PFSK-1 (cell line): ENCODE data around the gene SPRED1.

Experiments used
- FOXP2 ChIP-seq: optimal IDR thresholded peaks from 2 replicates; pipeline ENCODE3; 2011; ENCODE audit warnings: borderline replicate concordance, control low read depth, inconsistent platforms; ENCODE audit not compliant: insufficient read depth; ENCODE audit errors: extremely low read length, extremely low read depth
- POLR2AphosphoS5 ChIP-seq: IDR thresholded peaks from 2 replicates; pipeline ENCODE4 v1.6.1; 2012; ENCODE audit warnings: low read depth, mild to moderate bottlenecking, control low read depth, low read length, moderate library complexity
- REST ChIP-seq, 2 experiments: IDR thresholded peaks; 2 replicates each; pipeline versions ENCODE4 v1.6.1 to v1.8.0; 2011 to 2012; ENCODE audit warnings: low read depth in 2 of 2, low read length in 2 of 2, control low read depth in 1 of 2, inconsistent platforms in 1 of 2, mild to moderate bottlenecking in 1 of 2, moderate library complexity in 1 of 2; ENCODE audit not compliant: insufficient read depth in 1 of 2
- SIN3A ChIP-seq: IDR thresholded peaks from 2 replicates; pipeline ENCODE4 v1.6.1; 2012; ENCODE audit warnings: mild to moderate bottlenecking, low read length, moderate library complexity, borderline replicate concordance; ENCODE audit not compliant: insufficient read depth
- TAF1 ChIP-seq: IDR thresholded peaks from 2 replicates; pipeline ENCODE4 v1.6.1; 2012; ENCODE audit warnings: low read length, control low read depth, borderline replicate concordance; ENCODE audit not compliant: insufficient read depth

Gene SPRED1

DNA sequence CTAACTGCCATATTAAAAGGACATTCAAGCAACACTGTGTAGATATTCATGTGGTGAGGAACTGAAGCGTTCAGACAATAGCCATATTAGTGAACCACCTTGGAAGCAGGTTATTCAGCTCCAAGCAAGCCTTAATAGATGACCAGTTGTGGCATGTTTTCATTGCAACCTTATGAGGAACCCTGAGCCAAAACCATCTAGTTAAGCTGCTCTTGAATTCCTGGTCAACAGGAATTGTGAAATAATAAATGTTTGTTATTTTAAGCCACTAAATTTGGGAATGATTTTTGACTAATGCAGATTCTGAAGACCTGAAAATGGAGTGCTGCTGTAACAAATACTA lies 73.0 kb downstream of the SPRED1 start:
- TF ChIP-seq FOXP2 (no peak), SIN3A (no peak), POLR2AphosphoS5 (no peak), REST (IDR thresholded peaks at IDR 0.05; ENCODE audit: insufficient read depth in 1 of 2, low read depth in 2 of 2, low read length in 2 of 2) (no peak), TAF1 (no peak)

DNA sequence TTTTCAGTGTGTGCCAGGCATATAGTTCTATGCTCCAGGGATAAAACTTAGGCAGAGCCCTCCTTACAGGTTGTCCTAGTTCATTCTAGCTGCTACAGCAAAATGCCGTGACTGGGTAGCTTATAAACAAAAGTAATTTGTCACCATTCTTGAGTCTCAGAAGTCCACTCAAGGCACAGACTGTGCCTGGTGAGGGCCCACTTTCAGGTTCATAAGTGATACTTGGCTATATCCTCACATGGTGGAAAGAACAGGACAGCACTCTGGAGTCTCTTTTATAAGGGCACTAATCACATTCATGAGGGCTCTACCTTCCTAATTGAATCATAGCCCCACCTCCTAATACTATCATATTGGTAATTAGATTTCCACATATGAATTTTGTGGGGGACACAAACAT lies 80.1 kb downstream of the SPRED1 start:
- TF ChIP-seq REST (IDR thresholded peaks at IDR 0.05; ENCODE audit: insufficient read depth in 1 of 2, low read depth in 2 of 2, low read length in 2 of 2) (no peak), POLR2AphosphoS5 (no peak)

- TF ChIP-seq REST (IDR thresholded peaks at IDR 0.05; ENCODE audit: insufficient read depth in 1 of 2, low read depth in 2 of 2, low read length in 2 of 2), result no peak
- no peak for TF ChIP-seq SIN3A
- TF ChIP-seq TAF1, result no peak
- no peak for TF ChIP-seq POLR2AphosphoS5
- no peak for TF ChIP-seq FOXP2
Measured at GRCh38 chr15:38335116-38335515, 82.5 kb downstream of the SPRED1 start.

DNA sequence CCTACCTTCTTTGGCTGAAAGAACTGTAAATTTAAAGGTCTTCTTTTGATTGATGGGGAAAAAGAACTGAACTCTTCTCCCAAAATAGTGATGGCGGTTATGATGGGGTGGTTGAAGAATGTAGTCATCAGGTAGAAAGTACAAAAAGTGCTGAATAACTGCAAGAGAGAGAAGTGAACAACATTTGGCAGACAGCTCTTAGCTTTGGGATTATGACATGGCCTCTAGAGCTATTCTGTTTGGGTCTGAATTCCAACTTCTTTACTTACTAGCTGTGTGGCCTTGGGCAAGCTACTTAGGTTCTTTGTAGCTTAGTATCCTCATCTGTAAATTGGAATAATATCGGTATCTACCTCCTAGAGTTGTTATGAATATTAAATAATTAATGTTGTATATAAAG lies 91.7 kb downstream of the SPRED1 start:
- no peak for TF ChIP-seq FOXP2
- no peak for TF ChIP-seq REST (IDR thresholded peaks at IDR 0.05; ENCODE audit: insufficient read depth in 1 of 2, low read depth in 2 of 2, low read length in 2 of 2)
- no peak for TF ChIP-seq SIN3A
- no peak for TF ChIP-seq POLR2AphosphoS5
- no peak for TF ChIP-seq TAF1

GRCh38 chr15:38349251-38349650 lies 96.6 kb downstream of the SPRED1 start:
- TF ChIP-seq REST (IDR thresholded peaks at IDR 0.05; ENCODE audit: insufficient read depth in 1 of 2, low read depth in 2 of 2, low read length in 2 of 2) (no peak), FOXP2 (no peak), POLR2AphosphoS5 (no peak), SIN3A (no peak), TAF1 (no peak)
